GM12865 (cell line): ENCODE data around the gene CRABP1.

Experiments
- DNase-seq: peaks from one replicate; pipeline ENCODE4 v3.0.0; 2010; ENCODE audit warnings: low read depth
- H3K4me3 ChIP-seq: 2 replicates; pipeline ENCODE4 v1.5.1; 2011; ENCODE audit warnings: mild to moderate bottlenecking, low read depth, low read length, control low read depth
- CTCF ChIP-seq: IDR thresholded peaks from 2 replicates; pipeline ENCODE4 v1.5.1; 2011; ENCODE audit warnings: low read length, control low read depth, low read depth, inconsistent platforms; ENCODE audit not compliant: insufficient read depth; ENCODE audit errors: missing control alignments

The CRABP1 gene

GRCh38 chr15:78340231-78341056 lies at the start of gene CRABP1:
Gene CRABP1, plus strand, starts transcription at chr15:78340353. Its CDS starts 76 bp downstream, at chr15:78340429.
- no peak within 1 kb of the TSS for H3K4me3 ChIP-seq
- no peak for DNase-seq
- TF ChIP-seq CTCF, result no peak

GRCh38 chr15:78291052-78291451 lies 49.1 kb upstream of the CRABP1 start:
- no peak for TF ChIP-seq CTCF
- no peak for DNase-seq
- no peak overlapping the region for H3K4me3 ChIP-seq

GRCh38 chr15:78291698-78292097 lies 48.5 kb upstream of the CRABP1 start:
- DNase-seq, result no peak

GRCh38 chr15:78292219-78292618 lies 47.9 kb upstream of the CRABP1 start:
- TF ChIP-seq CTCF, result no peak
- H3K4me3 ChIP-seq, result no peak overlapping the region
- no peak for DNase-seq

More at GRCh38 chr15:78291698-78292097, 48.5 kb upstream of the CRABP1 start:
- H3K4me3 ChIP-seq, result no peak overlapping the region
- no peak for TF ChIP-seq CTCF

GRCh38 chr15:78299101-78299930 lies 40.8 kb upstream of the CRABP1 start, which contains the start of gene SKIC8:
Gene SKIC8, minus strand, starts transcription at chr15:78299609. Its CDS starts 3,923 bp downstream, at chr15:78295686.
- peak within 1 kb of the TSS; percentile 89 for H3K4me3 ChIP-seq
- peak; percentile 94 for DNase-seq

GRCh38 chr15:78301326-78301725 lies 38.8 kb upstream of the CRABP1 start:
- DNase-seq, result peak; percentile 64
- TF ChIP-seq CTCF, result no peak
- no peak overlapping the region for H3K4me3 ChIP-seq

More at GRCh38 chr15:78299101-78299930, 40.8 kb upstream of the CRABP1 start, which contains the start of gene SKIC8:
- TF ChIP-seq CTCF, result no peak
